HG02678 (cell line): ENCODE results near the gene EPB41L1.

ENCODE experiments used
- ATAC-seq: cut with Tn5 transposase; IDR thresholded peaks from one replicate; pipeline ENCODE4 v1.9.1; 2021; ENCODE audit warnings: mild to moderate bottlenecking, moderate library complexity; ENCODE audit not compliant: unreplicated experiment

Gene EPB41L1

DNA sequence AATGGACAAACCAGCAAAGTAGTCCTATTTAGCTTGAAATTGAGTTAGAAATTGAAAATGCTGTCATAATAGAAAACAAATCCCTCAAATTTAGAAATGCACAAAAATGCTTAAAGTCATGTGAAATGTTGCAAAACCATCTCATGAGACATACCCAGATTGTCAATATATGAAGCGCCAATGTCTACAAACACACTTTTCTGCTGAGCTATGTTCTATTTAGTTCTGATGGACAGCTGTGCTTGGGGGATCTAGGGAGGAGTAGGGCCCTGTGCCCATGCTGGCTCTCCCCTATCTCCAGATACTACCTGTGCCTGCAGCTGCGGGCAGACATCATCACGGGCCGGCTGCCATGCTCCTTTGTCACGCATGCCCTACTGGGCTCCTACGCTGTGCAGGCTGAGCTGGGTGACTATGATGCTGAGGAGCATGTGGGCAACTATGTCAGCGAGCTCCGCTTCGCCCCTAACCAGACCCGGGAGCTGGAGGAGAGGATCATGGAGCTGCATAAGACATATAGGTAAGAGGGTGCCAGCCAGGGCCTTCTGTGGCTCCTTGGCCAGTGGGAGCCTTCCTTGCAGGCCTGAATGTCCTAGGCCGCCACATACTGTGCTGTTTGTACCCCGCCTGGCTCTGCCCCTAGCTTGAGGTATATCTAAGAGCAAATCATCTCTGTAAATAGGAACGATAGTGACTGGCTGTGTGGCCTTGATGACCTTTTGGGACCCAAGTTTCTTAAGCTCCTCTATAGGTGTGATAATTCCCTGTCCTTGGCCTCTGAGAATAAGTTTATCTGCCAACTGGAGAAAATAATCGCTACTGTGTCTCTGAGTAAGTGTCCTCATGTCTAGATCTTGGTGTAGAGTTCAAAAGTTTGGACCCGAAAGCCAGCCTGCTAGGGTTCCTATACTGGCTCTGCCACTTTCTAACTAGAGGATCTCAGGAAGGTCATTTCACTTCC lies 30.6 kb downstream of the EPB41L1 start:
- ATAC-seq: no peak

DNA sequence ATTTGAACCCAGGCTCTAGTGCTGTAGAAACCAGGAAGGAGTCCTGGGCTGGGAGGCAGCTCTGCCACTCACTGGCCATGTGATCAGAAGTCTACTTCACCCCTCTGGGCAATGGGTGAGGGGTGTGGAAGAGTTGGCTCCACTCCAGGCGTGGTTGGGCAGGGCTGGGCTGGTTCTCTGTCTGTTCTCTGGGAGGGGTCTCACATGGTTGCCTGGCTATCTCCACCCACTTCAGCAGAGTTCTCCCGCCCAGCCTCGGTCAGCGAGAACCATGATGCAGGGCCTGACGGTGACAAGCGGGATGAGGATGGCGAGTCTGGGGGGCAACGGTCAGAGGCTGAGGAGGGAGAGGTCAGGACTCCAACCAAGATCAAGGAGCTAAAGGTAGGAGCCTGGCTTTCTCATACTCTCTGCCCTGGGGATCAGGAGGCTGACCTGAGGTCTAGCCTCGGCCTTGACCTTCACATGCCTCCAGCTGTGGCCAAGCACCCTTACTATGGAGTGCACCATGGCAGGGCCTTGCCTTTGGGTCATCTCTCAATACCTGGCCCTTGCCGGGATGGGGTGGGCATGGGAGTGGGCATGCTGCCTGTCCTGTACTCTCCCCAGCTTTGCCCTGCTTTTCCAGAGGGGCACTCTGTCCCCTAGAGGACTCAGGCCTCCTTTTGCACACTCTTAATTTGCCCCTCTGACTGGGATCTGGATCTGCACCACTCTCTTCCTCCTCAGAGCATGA lies 39.6 kb downstream of the EPB41L1 start:
- no peak for ATAC-seq

DNA sequence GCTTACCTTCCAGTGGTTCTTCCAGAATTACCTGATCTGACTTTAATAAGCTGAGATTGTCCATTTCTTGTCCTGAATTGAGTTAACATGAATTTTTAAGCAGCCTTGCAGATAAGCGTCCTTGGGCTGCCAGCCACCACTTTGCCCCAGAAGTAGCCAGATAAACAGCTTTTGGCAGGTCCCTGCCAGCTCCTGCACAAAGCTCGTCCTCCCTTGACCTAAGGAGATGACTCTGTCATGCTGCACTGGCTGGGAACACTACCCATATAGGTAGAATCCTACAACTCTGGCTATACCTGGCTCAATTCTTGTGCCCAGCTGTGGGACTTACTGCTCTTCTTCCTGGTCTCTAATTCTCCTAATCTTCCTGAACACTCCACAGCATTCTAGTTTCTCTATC lies 42.1 kb downstream of the EPB41L1 start:
- no peak for ATAC-seq

DNA sequence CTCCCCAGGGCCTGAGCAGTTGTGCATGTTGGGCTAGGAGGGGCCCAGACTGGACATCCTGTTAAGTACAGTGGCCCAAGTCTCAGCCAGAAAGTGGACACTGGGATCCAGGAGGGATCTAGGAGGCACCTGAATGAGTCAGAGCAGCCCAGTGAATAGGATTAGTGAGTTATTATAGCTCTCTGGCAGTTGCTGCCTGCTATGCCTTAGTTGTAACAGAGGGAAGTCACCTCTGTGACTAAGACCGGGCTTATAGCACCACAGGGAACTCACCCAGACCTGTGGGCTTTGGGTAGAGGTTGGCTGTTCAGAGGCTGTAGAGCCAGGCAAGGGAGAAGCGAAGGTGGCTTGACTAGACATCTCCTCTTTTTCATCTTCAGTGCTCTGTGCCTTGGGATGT lies 42.7 kb downstream of the EPB41L1 start:
- ATAC-seq: no peak

DNA sequence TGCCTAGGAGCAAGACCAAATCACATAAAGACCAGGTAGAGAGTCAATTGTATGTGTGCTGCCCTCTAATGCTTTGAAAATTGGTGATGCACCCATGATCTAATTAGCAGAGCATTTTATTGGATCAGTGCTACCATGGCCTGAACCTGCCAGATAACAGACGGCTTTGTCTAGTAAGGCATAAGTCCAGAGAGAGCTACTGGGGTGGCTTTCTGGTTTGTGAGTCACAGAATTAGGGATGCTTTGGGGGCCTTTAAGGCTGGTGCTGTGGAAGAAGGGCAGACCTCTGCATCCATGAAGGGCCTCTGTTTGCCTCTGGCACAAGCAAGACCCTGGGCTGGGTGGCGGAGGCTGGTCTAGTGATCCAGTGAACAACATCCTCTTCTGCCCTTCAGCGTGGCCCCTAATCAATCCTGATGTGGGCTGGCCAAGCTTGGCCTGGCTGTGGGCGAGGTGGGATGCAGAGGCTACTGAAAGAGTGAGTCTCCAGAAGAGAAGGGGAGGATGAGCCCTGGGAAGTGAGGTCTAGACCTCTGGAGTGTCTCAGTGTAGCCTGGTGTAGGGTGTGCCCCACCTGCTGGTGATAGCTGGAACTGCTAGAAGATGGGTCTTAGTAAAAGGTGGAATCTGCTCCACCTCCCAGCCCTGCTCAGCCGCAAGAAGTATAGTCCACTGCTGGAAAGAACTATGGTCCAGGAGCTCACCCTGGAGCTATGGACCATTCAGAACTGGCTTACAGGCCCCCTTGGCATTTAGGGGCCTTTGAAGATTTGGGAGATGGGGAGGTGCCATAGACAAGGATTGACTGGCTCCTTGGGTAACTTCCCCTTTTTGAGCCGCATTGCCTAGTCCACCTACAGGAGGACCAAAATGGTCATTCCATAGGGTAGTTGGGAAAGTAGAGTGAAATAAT lies 45.1 kb downstream of the EPB41L1 start:
- ATAC-seq: no peak

DNA sequence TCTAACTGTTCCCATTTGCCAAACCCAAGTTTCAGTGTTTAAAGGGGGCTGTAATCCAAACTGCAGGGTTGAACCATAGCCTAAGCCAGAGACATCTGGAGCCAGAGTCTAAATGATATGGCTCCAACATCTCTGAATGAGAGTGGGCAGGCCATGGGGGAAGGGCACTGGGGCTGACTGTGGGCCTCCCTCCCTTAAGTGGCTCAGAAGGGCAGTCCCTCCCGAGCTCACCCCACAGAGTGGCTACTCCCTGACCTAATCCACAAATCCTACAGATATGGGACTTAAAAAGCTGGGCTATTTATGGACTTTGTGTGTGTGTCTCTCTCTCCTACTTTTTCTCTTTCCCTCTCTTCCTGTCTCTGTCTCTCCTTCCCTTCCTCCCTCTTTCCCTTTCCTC lies 45.9 kb downstream of the EPB41L1 start:
- ATAC-seq: no peak

DNA sequence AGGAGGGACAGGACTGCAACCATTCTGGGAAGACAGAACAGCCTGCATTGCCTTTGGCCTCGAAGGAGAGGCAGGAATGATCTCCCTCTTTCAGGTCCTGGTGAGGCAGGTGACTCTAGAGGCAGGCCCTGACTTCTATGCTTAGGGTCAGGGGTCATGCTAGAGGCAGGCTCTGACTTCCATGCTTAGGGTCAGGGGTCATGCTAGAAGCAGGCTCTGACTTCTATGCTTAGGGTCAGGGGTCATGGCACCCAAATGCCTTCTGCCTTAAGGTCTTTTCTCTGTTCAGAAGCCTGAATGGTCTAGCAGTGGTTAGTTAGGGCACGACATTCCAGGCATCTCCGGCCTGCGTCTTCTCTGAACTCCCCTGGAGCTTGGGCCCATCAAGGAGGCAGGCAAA lies 46.7 kb downstream of the EPB41L1 start:
- no peak for ATAC-seq

DNA sequence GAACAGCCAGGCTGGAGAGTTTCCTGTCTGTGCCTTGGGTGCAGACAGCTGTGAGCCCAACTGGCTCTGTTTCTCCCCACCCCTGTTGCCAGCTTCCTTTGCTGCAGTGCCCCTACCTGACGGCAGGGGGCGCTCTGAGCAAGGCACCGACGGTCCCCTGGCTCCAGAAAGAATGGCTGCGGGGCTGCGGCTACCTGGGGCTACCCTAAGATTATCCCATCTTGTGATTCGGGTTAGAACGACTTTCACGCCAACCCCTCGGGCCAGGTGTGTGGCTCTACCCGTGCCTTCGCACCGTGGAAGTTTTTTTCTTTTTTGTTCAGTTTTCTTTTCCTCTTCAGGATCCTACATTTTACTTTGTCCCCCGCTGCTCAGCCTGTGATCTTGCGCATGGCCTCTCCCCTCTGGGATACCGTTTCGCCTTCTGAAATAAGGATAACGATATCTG lies 48.4 kb downstream of the EPB41L1 start:
- ATAC-seq: no peak

DNA sequence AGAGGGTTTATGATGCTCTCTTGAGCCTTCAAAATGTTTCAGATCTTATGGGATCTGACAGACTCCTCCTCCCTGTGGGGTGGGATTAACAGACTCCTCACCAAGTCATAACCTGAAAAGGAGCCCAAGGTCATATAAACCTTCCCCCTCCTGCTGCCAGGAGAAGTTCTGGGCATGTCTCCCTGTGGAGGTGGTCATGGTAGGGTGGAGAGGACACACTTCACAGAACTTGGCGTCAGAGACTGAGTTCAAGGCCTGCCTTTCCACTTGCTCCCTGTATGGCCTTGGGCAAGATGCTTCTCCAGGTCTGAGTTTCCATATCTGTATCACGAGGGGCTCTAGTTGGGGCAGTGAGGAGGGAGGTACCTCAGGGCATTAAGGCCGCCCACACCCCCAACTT lies 49.3 kb downstream of the EPB41L1 start:
- no peak for ATAC-seq

DNA sequence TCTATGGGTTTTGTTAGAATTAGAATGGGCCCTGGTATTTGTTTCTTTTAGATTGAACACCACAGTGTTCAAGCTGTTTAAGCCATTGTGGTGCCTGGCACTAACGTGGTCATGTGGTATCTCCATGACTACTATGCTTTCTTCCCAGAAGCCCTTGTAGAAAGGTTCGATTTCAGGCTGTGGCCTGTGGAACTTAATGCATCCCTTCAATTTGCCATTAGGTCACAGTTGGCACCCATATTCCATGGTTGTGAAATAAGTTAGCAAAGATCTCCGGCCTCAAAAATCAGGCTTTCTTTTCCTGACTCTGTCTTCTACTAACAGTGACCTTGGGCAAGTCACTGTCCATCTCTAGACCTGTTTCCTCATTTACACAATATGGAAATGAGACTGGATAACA lies 50.5 kb downstream of the EPB41L1 start:
- no peak for ATAC-seq

DNA sequence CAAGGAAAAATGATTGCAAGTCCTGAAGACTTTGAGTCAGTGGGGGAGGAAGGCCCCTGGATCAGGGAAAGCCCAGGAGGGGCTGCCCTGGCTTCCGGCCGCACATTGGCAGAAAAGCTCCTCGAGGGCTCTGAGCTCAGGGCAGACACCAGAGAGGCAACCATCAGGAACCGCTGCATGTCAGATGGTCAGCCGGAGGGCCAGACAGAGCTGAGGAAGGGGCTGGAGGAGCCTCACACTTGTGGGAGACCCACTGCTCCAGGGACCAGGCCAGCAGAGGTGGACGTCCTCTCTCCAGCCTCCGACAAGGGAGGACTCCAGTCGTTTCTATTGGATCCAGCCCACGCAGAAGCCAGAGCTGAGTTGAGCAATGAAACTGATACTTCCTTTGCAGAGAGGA lies 51.5 kb downstream of the EPB41L1 start:
- ATAC-seq: no peak

DNA sequence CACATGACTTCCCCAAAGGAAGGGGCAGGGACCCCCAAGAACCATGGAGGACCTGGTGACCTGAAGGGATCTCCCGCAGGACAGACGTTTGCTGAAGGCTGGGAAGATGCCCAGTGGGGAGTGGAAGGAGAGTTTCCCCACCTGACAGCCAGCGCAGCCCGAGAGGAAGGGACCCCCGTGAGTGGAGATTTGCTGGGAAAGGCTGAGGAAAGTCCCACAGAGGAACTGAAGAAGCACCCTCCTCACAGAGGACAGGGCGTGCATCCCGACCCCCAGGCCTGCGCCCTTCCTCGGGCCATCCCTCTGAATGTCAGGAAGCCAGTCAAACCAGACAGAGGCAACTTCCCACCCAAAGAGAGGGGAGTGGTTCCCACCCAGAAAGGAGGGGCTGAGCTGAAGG lies 52.1 kb downstream of the EPB41L1 start:
- no peak for ATAC-seq

DNA sequence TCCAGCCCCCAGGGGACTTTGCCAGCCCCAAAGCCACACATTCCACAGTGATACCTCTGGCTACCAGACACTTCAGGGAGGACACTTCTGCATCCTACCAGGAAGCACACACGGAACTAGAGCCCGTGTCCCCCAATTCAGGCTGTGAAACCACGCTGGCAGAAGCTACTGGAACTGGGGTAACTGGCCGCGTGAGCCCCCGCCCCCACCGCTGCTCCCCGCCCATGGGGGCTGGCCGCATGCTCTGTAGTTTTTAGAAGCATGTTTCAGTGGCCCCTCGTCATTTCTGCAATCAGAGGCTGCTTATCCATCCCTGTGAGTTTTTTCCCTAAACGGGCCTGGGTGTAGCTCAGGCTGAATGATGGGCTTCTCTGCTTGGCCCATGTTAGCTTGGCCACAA lies 53.1 kb downstream of the EPB41L1 start:
- ATAC-seq: no peak

DNA sequence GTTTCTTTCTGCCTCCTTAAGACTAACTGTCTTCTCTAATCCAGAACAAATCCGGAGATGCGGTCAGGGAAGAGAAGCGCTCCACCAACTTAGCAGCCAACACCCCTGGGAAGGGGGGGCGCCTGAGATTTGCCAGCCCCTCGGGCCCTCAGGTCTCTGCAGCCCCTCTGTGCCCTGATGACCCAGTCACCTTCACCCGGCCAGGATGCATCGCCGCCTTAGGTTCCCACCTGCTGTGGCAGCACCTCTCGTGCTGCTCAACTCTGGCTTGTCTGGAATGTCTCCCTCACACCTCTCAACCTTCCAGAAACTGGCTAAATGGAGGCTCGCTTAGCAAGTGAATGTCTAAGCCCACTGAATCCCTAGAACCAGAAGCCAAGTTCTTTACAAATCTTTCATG lies 53.7 kb downstream of the EPB41L1 start:
- no peak for ATAC-seq

DNA sequence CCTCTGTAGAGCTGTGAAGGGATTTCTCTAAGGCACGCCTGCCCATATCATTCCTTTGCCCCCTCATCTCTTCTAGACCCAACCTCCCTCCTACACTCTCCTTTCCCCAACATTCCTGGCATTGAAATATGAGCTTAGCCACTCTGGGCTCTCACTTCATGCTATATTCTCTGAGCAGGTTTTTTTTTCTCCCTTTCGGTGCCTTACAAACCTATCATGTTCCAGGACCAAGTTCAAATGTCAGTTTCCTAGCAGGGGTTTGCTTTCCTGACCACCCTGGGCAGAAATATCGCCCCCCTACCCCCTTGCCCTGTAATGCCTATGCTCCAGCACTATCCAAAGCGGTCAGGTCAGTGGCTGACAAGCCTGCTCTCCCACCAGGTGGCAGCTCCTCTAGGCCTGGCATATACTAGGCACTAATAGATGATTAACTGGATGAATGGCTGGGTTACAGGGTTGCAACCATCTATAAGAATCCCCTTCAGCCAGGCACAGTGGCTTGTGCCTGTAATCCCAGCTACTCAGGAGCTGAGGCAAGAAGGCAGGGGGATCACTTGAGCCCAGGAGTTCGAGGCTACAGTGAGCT lies 56.0 kb downstream of the EPB41L1 start:
- no peak for ATAC-seq

DNA sequence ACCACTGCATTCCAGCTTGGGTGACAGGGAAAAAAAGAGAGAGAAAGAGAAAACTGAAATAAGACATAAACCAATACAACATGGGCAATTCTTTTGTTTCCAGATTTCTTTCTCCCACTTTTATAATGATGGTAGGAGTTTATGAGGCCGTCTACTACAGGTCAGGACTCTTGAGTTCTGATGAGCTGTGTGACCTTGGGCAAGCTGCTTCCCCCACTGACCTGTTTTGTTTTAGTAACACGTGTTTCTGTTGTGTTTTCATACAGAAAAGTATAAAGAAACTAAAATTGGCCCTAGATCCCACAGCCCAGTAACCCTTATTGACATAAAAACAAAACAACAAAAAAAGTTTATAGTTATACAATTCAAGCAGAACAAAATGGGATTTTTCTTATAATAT lies 58.8 kb downstream of the EPB41L1 start:
- no peak for ATAC-seq

DNA sequence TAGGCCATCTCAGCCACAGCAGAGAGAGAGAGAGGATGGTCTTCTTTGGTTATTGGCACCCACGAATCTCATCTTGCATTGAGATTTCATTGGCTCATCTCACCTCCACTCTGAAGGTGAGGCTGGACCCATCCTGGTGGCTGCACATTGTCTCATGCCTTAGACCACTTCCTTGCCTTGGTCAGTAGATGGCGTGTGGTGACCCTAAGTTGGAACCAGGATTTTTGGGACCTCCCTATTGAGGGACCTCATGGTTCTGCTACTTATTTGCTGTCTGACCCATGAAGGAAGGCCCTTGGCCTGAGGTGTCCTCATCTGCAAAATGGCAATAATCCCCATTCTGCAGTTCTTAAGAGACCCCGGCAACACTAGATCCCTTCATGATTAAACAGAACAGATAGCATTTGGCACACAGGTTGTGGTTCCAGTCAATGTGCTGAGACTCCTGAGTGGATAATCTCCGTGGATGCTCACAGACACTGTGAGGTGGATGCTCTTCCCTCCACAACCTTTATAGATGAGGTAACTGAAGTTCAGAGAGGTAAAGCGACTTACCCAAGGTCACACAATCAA lies 60.2 kb downstream of the EPB41L1 start:
- ATAC-seq: no peak

DNA sequence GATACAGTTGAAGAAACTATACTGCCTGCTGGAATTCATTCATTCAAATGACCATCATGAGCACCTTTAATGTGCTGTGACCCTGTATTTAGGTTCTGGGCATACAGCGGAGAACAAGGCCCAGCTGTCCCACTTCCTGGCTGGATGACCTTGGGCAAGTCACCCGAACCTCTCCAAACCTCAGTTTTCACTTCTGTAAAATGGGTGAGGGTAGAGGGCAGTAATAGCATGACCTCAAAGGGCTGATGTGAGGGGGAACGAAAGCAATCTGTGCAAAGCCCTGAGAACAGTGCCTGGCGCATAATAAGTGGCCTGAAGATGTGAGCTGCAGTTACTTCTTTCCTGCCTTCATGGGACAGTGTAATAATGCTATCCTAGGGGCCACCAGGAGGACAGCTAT lies 61.2 kb downstream of the EPB41L1 start:
- no peak for ATAC-seq

DNA sequence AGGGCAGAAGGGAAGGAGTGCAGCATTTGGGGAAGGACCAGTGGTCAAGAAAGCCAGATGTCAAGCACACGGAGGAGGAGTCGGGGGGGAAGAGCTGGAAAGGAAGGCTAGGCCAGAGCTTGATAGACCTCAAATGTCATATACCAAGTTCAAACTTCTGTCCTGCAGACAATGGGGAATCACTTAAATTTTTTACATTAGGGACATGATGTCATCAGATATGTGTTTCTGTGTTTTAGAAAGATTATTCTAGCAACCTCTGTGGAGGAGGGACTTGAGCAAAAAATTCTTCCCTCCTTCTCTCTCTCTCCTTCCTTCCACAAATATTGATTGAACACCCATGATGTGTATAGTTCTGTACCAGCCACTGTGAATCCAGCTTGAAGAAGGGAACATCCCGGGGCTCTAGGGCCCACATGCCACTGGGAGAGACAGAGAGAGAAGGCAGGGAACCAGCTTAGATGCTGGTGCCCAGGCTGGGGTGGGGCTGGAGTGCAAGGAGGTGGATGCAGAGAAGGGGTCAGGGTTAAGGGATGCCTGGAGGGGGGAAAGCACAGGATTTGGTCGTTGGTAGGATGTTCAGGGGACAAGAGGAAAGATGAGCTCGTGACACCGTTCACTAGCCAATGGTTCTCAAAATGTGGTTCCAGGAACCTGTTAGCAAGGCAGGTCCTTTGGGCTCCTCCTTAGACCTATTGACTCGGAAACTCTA lies 61.9 kb downstream of the EPB41L1 start:
- ATAC-seq: no peak

DNA sequence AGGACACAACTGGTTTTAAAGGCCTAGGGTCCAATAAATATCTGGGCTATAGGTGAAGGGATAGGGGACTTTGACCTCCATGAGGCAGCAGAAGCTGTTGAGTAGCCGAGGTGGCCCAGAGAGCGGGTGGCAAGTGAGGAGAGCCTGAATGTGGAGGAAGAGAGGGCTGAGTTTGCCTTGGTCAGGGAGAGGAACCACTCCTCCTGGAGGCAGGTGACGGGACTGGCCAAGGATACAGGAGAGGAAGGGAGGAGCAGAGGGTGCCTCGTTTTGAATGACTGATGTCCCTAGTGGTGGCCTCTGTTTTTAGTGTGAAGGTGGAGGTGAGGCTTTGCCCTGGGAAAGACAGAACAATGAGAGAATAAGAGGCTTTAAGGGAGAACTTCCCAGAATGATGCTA lies 62.7 kb downstream of the EPB41L1 start:
- ATAC-seq: no peak
